Aorta (tissue), 5 donors: ENCODE data around the gene TTC7B. TPM values are rescaled to one million over a fixed set of nuclear protein-coding genes. Genes with fewer than 3 reads are reported as not detected.

Experiments
- ATAC-seq: fragments of 200-7000 bp; cut with Tn5 transposase; one replicate; pipeline ENCODE4 v1.9.1; 2022; ENCODE audit warnings: moderate library complexity; ENCODE audit not compliant: low FRiP score
- DNase-seq, 2 donors: peaks; one replicate each; pipeline ENCODE4 v3.0.0-alpha.2; 2020
- H3K27ac ChIP-seq, 2 donors: one replicate each; pipeline ENCODE4 v1.5.1; 2013; ENCODE audit warnings: low read length in 2 of 2, mild to moderate bottlenecking in 2 of 2, moderate library complexity in 2 of 2, control low read depth in 1 of 2, inconsistent platforms in 1 of 2, low read depth in 1 of 2
- H3K27me3 ChIP-seq, 2 donors: one replicate each; pipeline ENCODE4 v1.6.1; 2013; ENCODE audit warnings: control low read depth in 1 of 2, low read length in 1 of 2, mild to moderate bottlenecking in 1 of 2, moderate library complexity in 1 of 2; ENCODE audit not compliant: insufficient read depth in 2 of 2, control insufficient read depth in 1 of 2
- H3K36me3 ChIP-seq, 2 donors: one replicate each; pipeline ENCODE4 v1.6.1; 2013; ENCODE audit warnings: control low read depth in 1 of 2, low read length in 1 of 2, mild to moderate bottlenecking in 1 of 2; ENCODE audit not compliant: insufficient read depth in 2 of 2, control insufficient read depth in 1 of 2
- H3K4me1 ChIP-seq, 2 donors: one replicate each; pipeline ENCODE4 v1.6.1; 2013; ENCODE audit warnings: low read length in 2 of 2, control low read depth in 1 of 2, mild to moderate bottlenecking in 1 of 2, moderate library complexity in 1 of 2; ENCODE audit not compliant: insufficient read depth in 2 of 2, control insufficient read depth in 1 of 2
- H3K4me3 ChIP-seq, 2 donors: one replicate each; pipeline ENCODE4 v1.5.1; 2013; ENCODE audit warnings: low read length in 2 of 2, control low read depth in 1 of 2, mild to moderate bottlenecking in 1 of 2
- H3K9me3 ChIP-seq: one replicate; pipeline ENCODE4 v1.6.1; 2013; ENCODE audit warnings: mild to moderate bottlenecking, low read length; ENCODE audit not compliant: control insufficient read depth
- WGBS, 2 donors: extraction: QIAGEN DNeasy Blood & Tissue Kit; methylation state at CpG; one replicate each; pipeline ENCODE4 v1.1.7; 2013; 5-methylcytosine and 5-hydroxymethylcytosine counted together
- intact Hi-C, 2 donors: fragments of 100-400 bp; cut with DNase I; formaldehyde crosslinking; loops; one replicate each; pipeline versions ENCODE4 v1.14.2 to v1.15.0; 2022
- polyA plus RNA-seq, 2 donors: library from polyadenylated mRNA; stranded (reverse); fragments of 200-250 nt; gene quantifications; one replicate each; pipeline ENCODE4 v1.2.3, GENCODE V29; 2013
- total RNA-seq, 2 donors: library from RNA; stranded (reverse); fragmentation: NEBNext Ultra II Directional; extraction: Animal tissue kit (Norgen Biotek cat#: 25700); gene quantifications; one replicate each; pipeline ENCODE4 v1.2.1, GENCODE V29; 2021
- donor health status: healthy with polysubstance abuse.
- donor health status: Bipolar disorder and iron deficiency.
- donor health status: DM: no; HTN: no; CAD: no.
- donor health status: DM: no; HTN: no; CAD: no.
- donor health status: DM: yes; HTN: yes; CAD: no.

TTC7B gene
- total and polyA plus RNA-seq, 4 donors, result 17.9 to 57.4 (median 40.1) TPM

DNA sequence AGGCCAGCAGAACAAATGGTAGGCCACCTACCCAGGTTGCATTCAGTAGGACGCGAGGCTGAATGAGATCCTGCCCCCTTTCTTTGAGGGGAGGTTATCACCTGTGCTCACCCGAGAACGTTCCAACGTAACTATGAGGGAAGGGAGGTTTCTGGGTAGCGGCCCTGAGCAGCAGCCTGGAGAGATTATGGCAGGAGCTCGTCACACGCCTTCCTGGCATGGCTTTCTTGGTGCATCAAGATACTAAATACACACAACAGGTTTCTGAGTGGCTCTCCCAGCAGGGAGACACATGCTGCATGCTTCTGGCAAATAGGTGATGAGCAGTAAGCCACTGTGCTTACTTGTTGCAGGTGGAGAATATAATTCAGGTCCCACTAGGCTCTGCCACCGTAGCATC is 271.7 kb downstream of the TTC7B start:
- 98% methylated on average over 9 of the region's 9 CpGs for WGBS, 2 donors
- Histone ChIP-seq H3K4me3 (no peak overlapping the region), H3K9me3 (no peaks in the 10 kb centered on the region), H3K27me3 (no peaks in the 10 kb centered on the region), H3K27ac (peak overlapping the region in 1 of 2 donors; percentile 77), H3K4me1 (no peaks in the 10 kb centered on the region), H3K36me3 (no peaks in the 10 kb centered on the region)
- intact Hi-C loops, result loop anchor here in 1 of 2 donors (10.0 kb wide), 1 partner anchor 130 kb away; no protein-coding TSS in a partner anchor
- ATAC-seq, result no peak
- DNase-seq, result no peak

DNA sequence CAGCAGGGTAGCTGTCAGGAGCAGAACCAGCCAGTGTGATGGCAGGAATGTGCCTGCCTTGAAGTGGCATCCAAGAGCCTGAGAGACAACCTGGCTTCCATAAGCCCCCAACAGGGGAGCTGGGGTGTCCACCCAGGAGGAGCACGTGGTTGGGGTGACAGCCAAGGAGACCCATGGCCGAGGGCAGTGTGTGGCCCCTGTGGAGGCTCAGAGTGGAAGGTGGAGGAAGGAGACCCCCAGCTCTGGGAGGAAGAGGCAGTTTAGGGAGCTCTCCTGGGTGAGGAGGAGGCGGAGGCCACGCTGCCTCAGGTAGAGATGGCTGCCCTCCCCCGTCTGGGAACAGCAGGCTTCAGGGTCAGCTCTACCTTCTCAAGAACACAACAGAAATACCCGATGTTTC is 272.4 kb downstream of the TTC7B start:
- no peaks in the 10 kb centered on the region for H3K4me1 ChIP-seq
- H3K36me3 ChIP-seq, result no peaks in the 10 kb centered on the region
- WGBS, 2 donors, result 98 to 99% methylated on average over 6 of the region's 6 CpGs
- no peaks in the 10 kb centered on the region for H3K9me3 ChIP-seq
- no peak for ATAC-seq
- intact Hi-C loops, result loop anchor here in 1 of 2 donors (10.0 kb wide), 1 partner anchor 131 kb away; no protein-coding TSS in a partner anchor
- no peak overlapping the region for H3K27ac ChIP-seq
- no peaks in the 10 kb centered on the region for H3K27me3 ChIP-seq
- H3K4me3 ChIP-seq, result no peak overlapping the region
- DNase-seq, result peak; percentile 6 to 67

GRCh38 chr14:90541076-90541634 is 275.1 kb downstream of the TTC7B start:
- DNase-seq (peak; percentile 31 to 67), ATAC-seq (no peak)
- no peaks in the 10 kb centered on the region for H3K4me1 ChIP-seq
- no peaks in the 10 kb centered on the region for H3K36me3 ChIP-seq
- intact Hi-C loops, result loop anchor here in 1 of 2 donors (10.0 kb wide), 1 partner anchor 134 kb away; no protein-coding TSS in a partner anchor
- H3K27me3 ChIP-seq, result no peaks in the 10 kb centered on the region
- H3K9me3 ChIP-seq, result no peaks in the 10 kb centered on the region
- no peak overlapping the region for H3K4me3 ChIP-seq
- 96 to 97% methylated on average over 26 of the region's 26 CpGs for WGBS, 2 donors
- H3K27ac ChIP-seq, result no peak overlapping the region

- no peaks in the 10 kb centered on the region for H3K27me3 ChIP-seq
- H3K27ac ChIP-seq, result no peak overlapping the region
- no peaks in the 10 kb centered on the region for H3K4me1 ChIP-seq
- no peaks in the 10 kb centered on the region for H3K36me3 ChIP-seq
- intact Hi-C loops, result loop anchor here in 1 of 2 donors (10.0 kb wide), 1 partner anchor 134 kb away; no protein-coding TSS in a partner anchor
- no peaks in the 10 kb centered on the region for H3K9me3 ChIP-seq
- no peak overlapping the region for H3K4me3 ChIP-seq
- WGBS, 2 donors, result 88 to 93% methylated on average over 4 of the region's 4 CpGs
- DNase-seq, result peak in 1 of 2 donors; percentile 2
- no peak for ATAC-seq
Observed at GRCh38 chr14:90540437-90540836, 275.8 kb downstream of the TTC7B start.

- Histone ChIP-seq H3K9me3 (no peaks in the 10 kb centered on the region), H3K36me3 (no peaks in the 10 kb centered on the region), H3K27me3 (no peaks in the 10 kb centered on the region), H3K27ac (no peak overlapping the region), H3K4me3 (no peak overlapping the region), H3K4me1 (no peaks in the 10 kb centered on the region)
- ATAC-seq, result no peak
- intact Hi-C loops, result loop anchor here in 1 of 2 donors (10.0 kb wide), 1 partner anchor 135 kb away; no protein-coding TSS in a partner anchor
- DNase-seq, result peak; percentile 8 to 62
- 91 to 93% methylated on average over 12 of the region's 12 CpGs for WGBS, 2 donors
Observed at GRCh38 chr14:90539996-90540395, 276.2 kb downstream of the TTC7B start.

DNA sequence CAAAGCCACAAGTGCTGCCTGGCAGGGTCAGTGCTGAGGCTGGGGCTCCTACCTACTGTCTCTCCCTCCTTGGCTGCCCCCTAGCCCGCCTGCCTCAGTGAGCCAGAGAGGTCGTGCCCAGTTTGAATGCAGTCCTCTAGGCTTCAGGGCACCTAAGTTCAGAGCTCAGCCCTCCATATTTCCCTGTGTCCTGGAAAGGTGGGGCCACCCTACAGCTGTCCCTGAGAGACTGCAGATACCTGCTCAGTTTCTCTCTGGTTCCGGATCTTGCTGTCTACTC is 276.8 kb downstream of the TTC7B start:
- Histone ChIP-seq H3K4me3 (no peak overlapping the region), H3K9me3 (no peaks in the 10 kb centered on the region), H3K27ac (no peak overlapping the region), H3K36me3 (no peaks in the 10 kb centered on the region), H3K27me3 (no peaks in the 10 kb centered on the region), H3K4me1 (no peaks in the 10 kb centered on the region)
- intact Hi-C loops, result no loop called here
- ATAC-seq, result no peak
- peak in 1 of 2 donors; percentile 28 for DNase-seq
- WGBS, 2 donors, result 92 to 97% methylated on average over 3 of the region's 3 CpGs

GRCh38 chr14:90538716-90539495 is 277.3 kb downstream of the TTC7B start:
- ATAC-seq, result no peak
- no peak overlapping the region for H3K27ac ChIP-seq
- no peak overlapping the region for H3K4me3 ChIP-seq
- 94 to 97% methylated on average over 13 of the region's 13 CpGs for WGBS, 2 donors
- no peaks in the 10 kb centered on the region for H3K9me3 ChIP-seq
- H3K27me3 ChIP-seq, result no peaks in the 10 kb centered on the region
- intact Hi-C loops, result no loop called here
- no peaks in the 10 kb centered on the region for H3K36me3 ChIP-seq
- DNase-seq, result peak; percentile 38 to 70
- H3K4me1 ChIP-seq, result no peaks in the 10 kb centered on the region

- Histone ChIP-seq H3K36me3 (no peaks in the 10 kb centered on the region), H3K9me3 (no peaks in the 10 kb centered on the region), H3K4me3 (no peak overlapping the region), H3K27me3 (no peaks in the 10 kb centered on the region), H3K4me1 (no peaks in the 10 kb centered on the region), H3K27ac (no peak overlapping the region)
- ATAC-seq, result no peak
- 86 to 95% methylated on average over 10 of the region's 10 CpGs for WGBS, 2 donors
- DNase-seq, result peak in 1 of 2 donors; percentile 41
- intact Hi-C loops, result no loop called here
Observed at GRCh38 chr14:90538095-90538494, 278.1 kb downstream of the TTC7B start.
